PFSK-1 (cell line): Measurements from ENCODE around the gene NPTX2.

Source experiments
- POLR2AphosphoS5 ChIP-seq: IDR thresholded peaks from 2 replicates; pipeline ENCODE4 v1.6.1; 2012; ENCODE audit warnings: low read depth, mild to moderate bottlenecking, control low read depth, low read length, moderate library complexity
- REST ChIP-seq, 2 experiments: IDR thresholded peaks; 2 replicates each; pipeline versions ENCODE4 v1.6.1 to v1.8.0; 2011 to 2012; ENCODE audit warnings: low read depth in 2 of 2, low read length in 2 of 2, control low read depth in 1 of 2, inconsistent platforms in 1 of 2, mild to moderate bottlenecking in 1 of 2, moderate library complexity in 1 of 2; ENCODE audit not compliant: insufficient read depth in 1 of 2

DNA sequence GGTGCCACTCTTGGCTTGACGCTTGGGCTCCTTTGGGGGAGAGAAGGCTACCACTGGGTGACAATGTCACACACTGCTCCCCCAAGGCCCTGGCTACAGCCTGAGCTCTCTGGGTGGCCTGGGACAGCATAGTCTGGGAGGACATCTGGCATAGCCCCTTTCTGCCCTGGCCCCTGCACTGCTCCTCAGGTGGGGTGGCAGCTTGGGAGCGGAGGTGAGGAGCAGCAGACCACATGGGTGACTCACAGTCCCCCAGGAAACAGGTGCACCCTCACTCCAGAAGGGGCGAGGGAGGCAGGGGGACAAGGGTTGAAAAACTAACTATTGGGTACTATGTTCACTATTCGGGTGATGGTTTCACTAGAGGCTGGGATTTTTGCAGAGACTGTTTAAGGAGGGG, 45.2 kb downstream of the NPTX2 start:
- TF ChIP-seq POLR2AphosphoS5 (no peak), REST (IDR thresholded peaks at IDR 0.05; ENCODE audit: insufficient read depth in 1 of 2, low read depth in 2 of 2, low read length in 2 of 2) (no peak)
